HCT116 (cell line): ENCODE data around the gene BAX. TPM values are rescaled to one million over a fixed set of nuclear protein-coding genes. Genes with fewer than 3 reads are reported as not detected.

ENCODE experiments used
- ATAC-seq: fragments of 200-7000 bp; cut with Tn5 transposase; 2 replicates; pipeline ENCODE4 v1.9.1; 2020; ENCODE audit warnings: mild to moderate bottlenecking, moderate library complexity
- BruUV-seq: library from RNA; stranded (reverse); fragments of 400-500 nt; replicated peaks from 2 replicates; lab custom pipeline; 2021; lab: Mats Ljungman, UMichigan
- CTCF ChIA-PET: fragments of 300-600 bp; sonication (Branson Sonifier 250); formaldehyde crosslinking; loops from one replicate; lab custom pipeline; 2021; ENCODE audit warnings: antibody characterized with exemption; lab: Charles Lee
- POLR2A ChIA-PET: fragments of 300-600, 350-600 bp; sonication (Branson Sonifier 250); formaldehyde crosslinking; loops from one replicate; lab custom pipeline; 2021; ENCODE audit warnings: antibody characterized with exemption; lab: Charles Lee
- RAD21 ChIA-PET, 2 experiments: fragments of 300-600 bp; sonication (Branson Sonifier 250); formaldehyde crosslinking; loops; one replicate each; lab custom pipeline; 2023; ENCODE audit warnings: low total read pairs in 2 of 2; ENCODE audit not compliant: uncharacterized antibody in 2 of 2, unreplicated experiment in 2 of 2, low non-redundant PET in 1 of 2; lab: Charles Lee
- DNase-seq: peaks from one replicate; pipeline ENCODE4 v3.0.0-alpha.2; 2010; ENCODE audit warnings: low read depth, low spot score
- H2AFZ ChIP-seq: fragments of 200-600 bp; shearing (Covaris generic), sonication (generic); 2 replicates; pipeline ENCODE4 v1.6.1; 2017; ENCODE audit warnings: low read depth, mixed run types, mixed read lengths, antibody characterized with exemption, low read length; ENCODE audit not compliant: poor library complexity, severe bottlenecking
- H3K27ac ChIP-seq: 2 replicates; pipeline ENCODE4 v1.5.1; 2012; ENCODE audit warnings: low read depth, low read length
- H3K27me3 ChIP-seq: fragments of 200-600 bp; sonication (generic); 2 replicates; pipeline ENCODE4 v1.6.1; 2016; ENCODE audit warnings: mixed run types, low read length, mixed read lengths; ENCODE audit not compliant: insufficient read depth
- H3K36me3 ChIP-seq, 2 experiments: fragments of 200-500 bp in 1 of 2; fragments of 200-600 bp in 1 of 2; sonication (Bioruptor generic) in 1 of 2; sonication (generic) in 1 of 2; 2 replicates each; pipeline versions ENCODE4 v1.5.1 to v1.6.1; 2014 to 2016; ENCODE audit warnings: low read length in 2 of 2, inconsistent platforms in 1 of 2, mixed read lengths in 1 of 2, mixed run types in 1 of 2; ENCODE audit not compliant: insufficient read depth in 2 of 2, control insufficient read depth in 1 of 2
- H3K4me1 ChIP-seq, 2 experiments: fragments of 200-600 bp in 1 of 2; sonication (generic) in 1 of 2; 2 replicates each; pipeline versions ENCODE4 v1.5.1 to v1.6.1; 2012 to 2017; ENCODE audit warnings: low read length in 2 of 2, inconsistent platforms in 1 of 2, mild to moderate bottlenecking in 1 of 2, mixed read lengths in 1 of 2, mixed run types in 1 of 2, moderate library complexity in 1 of 2; ENCODE audit not compliant: insufficient read depth in 2 of 2, control insufficient read depth in 1 of 2
- H3K4me2 ChIP-seq: fragments of 200-600 bp; sonication (generic); 2 replicates; pipeline ENCODE4 v1.6.1; 2017; ENCODE audit warnings: mixed run types, low read length, mixed read lengths
- H3K4me3 ChIP-seq, 2 experiments: fragments of 200-600 bp in 1 of 2; sonication (generic) in 1 of 2; replicated peaks in 1 of 2; 2 replicates each; pipeline ENCODE4 v1.5.1; 2011 to 2016; ENCODE audit warnings: low read length in 2 of 2, control low read depth in 1 of 2, low read depth in 1 of 2, mild to moderate bottlenecking in 1 of 2, mixed read lengths in 1 of 2, mixed run types in 1 of 2
- H3K79me2 ChIP-seq: fragments of 200-600 bp; sonication (generic); 2 replicates; pipeline ENCODE4 v1.6.1; 2017; ENCODE audit warnings: mild to moderate bottlenecking, mixed run types, low read length, moderate library complexity, mixed read lengths; ENCODE audit not compliant: insufficient read depth
- H3K9ac ChIP-seq: fragments of 200-600 bp; sonication (generic); 2 replicates; pipeline ENCODE4 v1.6.1; 2016; ENCODE audit warnings: low read length, mixed read lengths
- H3K9me2 ChIP-seq: fragments of 200-600 bp; sonication (generic), shearing (Covaris generic); 2 replicates; pipeline ENCODE4 v1.6.1; 2017; ENCODE audit warnings: mixed run types, mild to moderate bottlenecking, moderate library complexity; ENCODE audit not compliant: insufficient read depth
- H3K9me3 ChIP-seq, 2 experiments: fragments of 200-500 bp in 1 of 2; fragments of 200-600 bp in 1 of 2; sonication (Bioruptor generic) in 1 of 2; sonication (generic) in 1 of 2; 2 replicates each; pipeline ENCODE4 v1.6.1; 2014 to 2017; ENCODE audit warnings: low read length in 2 of 2, mixed read lengths in 2 of 2, inconsistent platforms in 1 of 2, low read depth in 1 of 2, mild to moderate bottlenecking in 1 of 2, mixed run types in 1 of 2, moderate library complexity in 1 of 2; ENCODE audit not compliant: control insufficient read depth in 1 of 2, insufficient read depth in 1 of 2
- H4K20me1 ChIP-seq: fragments of 200-600 bp; sonication (generic), shearing (Covaris generic); 2 replicates; pipeline ENCODE4 v1.6.1; 2017; ENCODE audit warnings: mixed run types, mild to moderate bottlenecking, moderate library complexity; ENCODE audit not compliant: insufficient read depth
- EGR1 ChIP-seq: IDR thresholded peaks from 2 replicates; pipeline ENCODE4 v1.6.1; 2012; ENCODE audit warnings: low read depth
- ELF1 ChIP-seq: IDR thresholded peaks from 2 replicates; pipeline ENCODE4 v1.6.1; 2012; ENCODE audit warnings: low read depth, borderline replicate concordance
- EZH2phosphoT487 ChIP-seq: fragments of 200-600 bp; IDR thresholded peaks from 2 replicates; pipeline ENCODE4 v1.6.1; 2018; ENCODE audit warnings: antibody characterized with exemption, borderline replicate concordance
- FOSL1 ChIP-seq: IDR thresholded peaks from 2 replicates; pipeline ENCODE4 v1.6.1; 2012; ENCODE audit warnings: low read depth
- MAX ChIP-seq: IDR thresholded peaks from 2 replicates; pipeline ENCODE4 v1.6.1; 2012
- POLR2A ChIP-seq: IDR thresholded peaks from 2 replicates; pipeline ENCODE4 v1.7.0; 2011; ENCODE audit warnings: borderline replicate concordance; ENCODE audit not compliant: insufficient read depth, insufficient read length; ENCODE audit errors: extremely low read depth
- POLR2AphosphoS5 ChIP-seq: IDR thresholded peaks from 2 replicates; pipeline ENCODE4 v1.6.1; 2011; ENCODE audit warnings: mild to moderate bottlenecking, low read depth, low read length, moderate library complexity
- SIN3A ChIP-seq: IDR thresholded peaks from 2 replicates; pipeline ENCODE4 v1.6.1; 2012; ENCODE audit warnings: low read depth
- SP1 ChIP-seq: IDR thresholded peaks from 2 replicates; pipeline ENCODE4 v1.6.1; 2012; ENCODE audit warnings: low read depth
- YY1 ChIP-seq: IDR thresholded peaks from 2 replicates; pipeline ENCODE4 v1.6.1; 2011; ENCODE audit warnings: low read length, low read depth, moderate library complexity, mild to moderate bottlenecking; ENCODE audit not compliant: insufficient replicate concordance; ENCODE audit errors: extremely low read depth
- ZFX ChIP-seq: fragments of 450-650 bp; IDR thresholded peaks from 2 replicates; pipeline ENCODE4 v1.6.1; 2017
- intact Hi-C: fragments of 100-400 bp; cut with micrococcal nuclease; formaldehyde crosslinking; loops from 2 replicates; pipeline ENCODE4 v1.10.0; 2022
- total RNA-seq: library from RNA; stranded (reverse); gene quantifications from one replicate; pipeline ENCODE4 v1.2.1, GENCODE V29; 2021; ENCODE audit not compliant: unreplicated experiment
- TF ChIP-seq, protein P1 (sequence below): IDR thresholded peaks from 2 replicates; pipeline ENCODE4 v1.6.1; 2012
- TF ChIP-seq, protein P2 (sequence below), 3 experiments: fragments of 200-600 bp in 1 of 3; sonication (generic) in 1 of 3; IDR thresholded peaks in 2 of 3; conservative IDR thresholded peaks in 1 of 3; 2 replicates each; pipeline ENCODE4 v1.5.1; 2012 to 2017; ENCODE audit warnings: low read depth in 2 of 3, low read length in 2 of 3, antibody characterized with exemption in 1 of 3, borderline replicate concordance in 1 of 3, control low read depth in 1 of 3, mild to moderate bottlenecking in 1 of 3, mixed read lengths in 1 of 3, mixed run types in 1 of 3, moderate library complexity in 1 of 3; ENCODE audit not compliant: insufficient read depth in 1 of 3

Gene BAX
- total RNA-seq, 1 experiment from 2014 or later: 96.4 TPM

GRCh38 chr19:48961673-48962028 lies 7.0 kb downstream of the BAX start:
- peak overlapping the region; percentile 83 for H3K4me2 ChIP-seq
- CTCF ChIA-PET: interaction anchor here (0.9 to 1.3 kb wide), 3 partner anchors 9 to 174 kb away, joined by 3 to 8 read pairs (median 3); partner anchors contain the start of gene RUVBL2
- H3K9me3 ChIP-seq: no peaks in the 10 kb centered on the region
- no peak overlapping the region for H2AFZ ChIP-seq
- H3K4me3 ChIP-seq: no peak overlapping the region
- no peaks in the 10 kb centered on the region for H3K9me2 ChIP-seq
- peaks cover 0 to 12% of the 10 kb centered on the region in 2 experiments; a peak in 1 of 4 replicates for H3K36me3 ChIP-seq
- H3K79me2 ChIP-seq: peaks cover 16% of the 10 kb centered on the region
- BruUV-seq: no TSS peak
- H3K4me1 ChIP-seq: peaks cover 35 to 54% of the 10 kb centered on the region in 2 experiments
- intact Hi-C loops: no loop called here
- DNase-seq (no peak), ATAC-seq (no peak)
- POLR2A ChIA-PET: interaction anchor here (0.6 to 1.5 kb wide), 8 partner anchors 9 to 89 kb away, joined by 3 to 12 read pairs (median 4); partner anchors contain the start of genes DHDH, GYS1, NUCB1 and PPP1R15A
- TF ChIP-seq FOSL1 (no peak), EZH2phosphoT487 (no peak), EGR1 (no peak), ELF1 (no peak), SP1 (no peak)
- H3K27ac ChIP-seq: peak overlapping the region; percentile 98
- peaks cover 6% of the 10 kb centered on the region; the same call in 1 of the 2 replicates for H4K20me1 ChIP-seq
- no peaks in the 10 kb centered on the region for H3K27me3 ChIP-seq
- H3K9ac ChIP-seq: peak overlapping the region; percentile 78
- RAD21 ChIA-PET: interaction anchor here in 1 of 2 experiments (1.0 kb wide), 1 partner anchor 119 kb away, joined by 3 read pairs; no protein-coding TSS in a partner anchor

DNA sequence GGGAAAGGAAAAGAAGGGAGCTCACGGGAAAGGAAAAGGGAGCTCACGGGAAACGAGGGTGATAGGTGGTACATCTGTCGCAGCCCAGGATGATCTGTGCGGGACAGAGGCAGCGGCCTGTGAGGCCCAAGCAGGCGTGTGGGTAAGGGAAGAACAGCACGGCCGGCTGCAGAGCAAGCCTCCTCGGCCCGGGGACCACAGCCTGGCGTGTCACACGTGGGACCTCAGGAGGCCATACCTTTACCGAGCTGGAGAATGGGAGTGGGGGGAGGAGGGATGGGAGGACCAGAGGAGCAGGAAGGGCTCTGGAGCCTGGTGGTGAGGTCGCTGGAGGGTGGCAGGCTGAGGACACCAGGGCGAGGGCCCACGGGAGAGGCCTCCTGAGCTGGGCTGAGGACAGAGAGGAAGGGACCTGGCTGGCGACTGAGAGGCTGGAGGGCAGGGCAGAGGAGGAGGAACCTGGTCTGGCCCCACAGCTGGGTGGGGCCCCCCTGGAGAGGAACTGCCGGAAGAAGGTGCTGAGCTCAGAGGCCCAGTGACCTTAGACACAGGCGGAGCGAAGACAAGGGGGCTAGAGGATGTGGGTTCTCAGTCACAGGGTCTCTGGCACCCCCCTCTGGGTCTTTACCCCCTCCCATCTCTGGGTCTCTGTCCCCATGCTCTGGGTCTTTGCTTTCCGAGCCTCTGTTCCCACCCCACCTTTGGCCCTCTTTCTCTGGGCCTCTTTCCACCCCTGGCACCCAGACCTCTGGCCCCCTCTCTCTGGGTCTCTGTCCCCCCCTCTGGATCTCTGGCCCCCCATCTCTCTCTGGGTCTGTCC lies 7.6 kb downstream of the BAX start:
- DNase-seq (no peak), ATAC-seq (peak; percentile 45)
- Histone ChIP-seq H3K79me2 (peaks cover 16% of the 10 kb centered on the region), H3K9me3 (no peaks in the 10 kb centered on the region), H2AFZ (no peak overlapping the region), H4K20me1 (peaks cover 9% of the 10 kb centered on the region; the same call in 1 of the 2 replicates), H3K4me1 (peaks cover 35 to 59% of the 10 kb centered on the region in 2 experiments), H3K4me2 (peak overlapping the region; percentile 83), H3K27ac (peak overlapping the region; percentile 98), H3K9me2 (no peaks in the 10 kb centered on the region), H3K9ac (peak overlapping the region; percentile 78), H3K4me3 (peak overlapping the region; percentile 22 to 43), H3K27me3 (no peaks in the 10 kb centered on the region), H3K36me3 (peaks cover 0 to 18% of the 10 kb centered on the region in 2 experiments; a peak in 1 of 4 replicates)
- POLR2A ChIA-PET: interaction anchor here (0.5 to 1.5 kb wide), 8 partner anchors 8 to 90 kb away, joined by 3 to 12 read pairs (median 4); partner anchors contain the start of genes DHDH, GYS1, NUCB1 and PPP1R15A
- BruUV-seq: TSS peak; percentile 70
- CTCF ChIA-PET: interaction anchor here (0.9 to 1.3 kb wide), 3 partner anchors 8 to 174 kb away, joined by 3 to 8 read pairs (median 3); partner anchors contain the start of gene RUVBL2
- RAD21 ChIA-PET: interaction anchor here in 1 of 2 experiments (1.0 kb wide), 1 partner anchor 119 kb away, joined by 3 read pairs; no protein-coding TSS in a partner anchor
- intact Hi-C loops: no loop called here
- TF ChIP-seq, protein P1, sequence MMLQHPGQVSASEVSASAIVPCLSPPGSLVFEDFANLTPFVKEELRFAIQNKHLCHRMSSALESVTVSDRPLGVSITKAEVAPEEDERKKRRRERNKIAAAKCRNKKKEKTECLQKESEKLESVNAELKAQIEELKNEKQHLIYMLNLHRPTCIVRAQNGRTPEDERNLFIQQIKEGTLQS: no peak
- TF ChIP-seq ELF1: no peak; the same call in 1 of the 2 replicates
- peak; percentile 45; the same call in 1 of the 2 replicates for TF ChIP-seq ZFX
- no peak for TF ChIP-seq SIN3A
- TF ChIP-seq, protein P2, sequence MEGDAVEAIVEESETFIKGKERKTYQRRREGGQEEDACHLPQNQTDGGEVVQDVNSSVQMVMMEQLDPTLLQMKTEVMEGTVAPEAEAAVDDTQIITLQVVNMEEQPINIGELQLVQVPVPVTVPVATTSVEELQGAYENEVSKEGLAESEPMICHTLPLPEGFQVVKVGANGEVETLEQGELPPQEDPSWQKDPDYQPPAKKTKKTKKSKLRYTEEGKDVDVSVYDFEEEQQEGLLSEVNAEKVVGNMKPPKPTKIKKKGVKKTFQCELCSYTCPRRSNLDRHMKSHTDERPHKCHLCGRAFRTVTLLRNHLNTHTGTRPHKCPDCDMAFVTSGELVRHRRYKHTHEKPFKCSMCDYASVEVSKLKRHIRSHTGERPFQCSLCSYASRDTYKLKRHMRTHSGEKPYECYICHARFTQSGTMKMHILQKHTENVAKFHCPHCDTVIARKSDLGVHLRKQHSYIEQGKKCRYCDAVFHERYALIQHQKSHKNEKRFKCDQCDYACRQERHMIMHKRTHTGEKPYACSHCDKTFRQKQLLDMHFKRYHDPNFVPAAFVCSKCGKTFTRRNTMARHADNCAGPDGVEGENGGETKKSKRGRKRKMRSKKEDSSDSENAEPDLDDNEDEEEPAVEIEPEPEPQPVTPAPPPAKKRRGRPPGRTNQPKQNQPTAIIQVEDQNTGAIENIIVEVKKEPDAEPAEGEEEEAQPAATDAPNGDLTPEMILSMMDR (IDR thresholded peaks at IDR 0.05 in 2 of 3, conservative IDR thresholded peaks at IDR 0.05 in 1 of 3; ENCODE audit: borderline replicate concordance in 1 of 3, insufficient read depth in 1 of 3, low read depth in 2 of 3, low read length in 2 of 3): no peak
- peak; percentile 41 for TF ChIP-seq POLR2A
- no peak for TF ChIP-seq MAX
- TF ChIP-seq FOSL1: no peak
- TF ChIP-seq POLR2AphosphoS5: peak; percentile 96
- TF ChIP-seq EGR1: no peak
- no peak for TF ChIP-seq YY1
- TF ChIP-seq SP1: peak; percentile 26; the same call in 1 of the 2 replicates
